ENCODE data around the gene DCXR. TPM values are rescaled to one million over a fixed set of nuclear protein-coding genes. Genes with fewer than 3 reads are reported as not detected.

The DCXR gene
- total and polyA plus RNA-seq, 2 of the 13 experiments (the other 11 are each of a cell fraction or from before 2014, with no cell fraction given) = 287 to 311 TPM

DNA sequence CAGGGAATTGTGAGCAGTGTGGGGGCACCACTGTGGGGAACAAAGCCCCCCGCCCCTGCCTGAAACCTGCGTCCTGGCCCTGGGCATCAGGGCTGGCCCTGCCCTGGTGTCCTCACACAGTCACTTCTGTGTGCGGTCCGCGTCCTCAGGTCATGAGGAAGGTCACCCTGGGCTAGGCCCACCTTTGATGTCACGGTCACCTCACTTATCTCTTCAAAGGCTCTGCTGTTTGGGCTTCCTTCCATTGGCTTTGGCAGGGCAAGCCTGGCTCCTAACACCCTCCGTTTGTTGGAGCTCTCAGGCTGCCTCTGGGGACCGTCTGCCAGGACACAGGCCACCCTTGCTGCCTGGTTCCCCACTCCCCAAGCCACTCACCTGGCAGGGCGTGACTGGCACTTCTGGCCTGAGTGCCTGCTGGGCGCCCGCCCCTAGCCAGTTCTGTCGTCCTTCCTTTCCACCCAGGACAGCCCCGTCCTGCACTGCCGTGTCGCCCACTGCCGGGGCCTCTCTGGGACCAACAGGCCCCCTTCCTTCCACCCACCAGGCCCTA is 23.6 kb downstream of the DCXR start (continued):
- TF ChIP-seq ZMAT3 (CRISPR knock-in tag; conservative IDR thresholded peaks at IDR 0.05) (0 out of 2 replicates have a peak, but pooled peaks have one; percentile 50), SOX13 (IDR thresholded peaks at IDR 0.05) (no peak), SOX13 (CRISPR knock-in tag; conservative IDR thresholded peaks at IDR 0.05 in 1 of 2, IDR thresholded peaks at IDR 0.05 in 1 of 2) (peak in 1 of 2 experiments; percentile 61; a peak in 2 of 4 replicates), ZKSCAN8 (CRISPR knock-in tag; IDR thresholded peaks at IDR 0.05; ENCODE audit: borderline replicate concordance) (no peak), FOSL2 (CRISPR knock-in tag; IDR thresholded peaks at IDR 0.05) (peak; percentile 60), ZC3H4 (CRISPR knock-in tag; IDR thresholded peaks at IDR 0.05; ENCODE audit: borderline replicate concordance) (0 out of 2 replicates have a peak, but pooled peaks have one; percentile 15), MED1 (CRISPR knock-in tag; IDR thresholded peaks at IDR 0.05) (peak; percentile 79), KLF13 (CRISPR knock-in tag; IDR thresholded peaks at IDR 0.05) (no peak)
- TF ChIP-seq, protein P1, sequence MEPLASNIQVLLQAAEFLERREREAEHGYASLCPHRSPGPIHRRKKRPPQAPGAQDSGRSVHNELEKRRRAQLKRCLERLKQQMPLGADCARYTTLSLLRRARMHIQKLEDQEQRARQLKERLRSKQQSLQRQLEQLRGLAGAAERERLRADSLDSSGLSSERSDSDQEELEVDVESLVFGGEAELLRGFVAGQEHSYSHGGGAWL (CRISPR knock-in tag; IDR thresholded peaks at IDR 0.05) = no peak
- TF ChIP-seq, protein P2, sequence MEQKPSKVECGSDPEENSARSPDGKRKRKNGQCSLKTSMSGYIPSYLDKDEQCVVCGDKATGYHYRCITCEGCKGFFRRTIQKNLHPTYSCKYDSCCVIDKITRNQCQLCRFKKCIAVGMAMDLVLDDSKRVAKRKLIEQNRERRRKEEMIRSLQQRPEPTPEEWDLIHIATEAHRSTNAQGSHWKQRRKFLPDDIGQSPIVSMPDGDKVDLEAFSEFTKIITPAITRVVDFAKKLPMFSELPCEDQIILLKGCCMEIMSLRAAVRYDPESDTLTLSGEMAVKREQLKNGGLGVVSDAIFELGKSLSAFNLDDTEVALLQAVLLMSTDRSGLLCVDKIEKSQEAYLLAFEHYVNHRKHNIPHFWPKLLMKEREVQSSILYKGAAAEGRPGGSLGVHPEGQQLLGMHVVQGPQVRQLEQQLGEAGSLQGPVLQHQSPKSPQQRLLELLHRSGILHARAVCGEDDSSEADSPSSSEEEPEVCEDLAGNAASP (CRISPR knock-in tag; IDR thresholded peaks at IDR 0.05; ENCODE audit: borderline replicate concordance) = peak; percentile 96; the same call in 1 of the 2 replicates
- TF ChIP-seq, protein P3, sequence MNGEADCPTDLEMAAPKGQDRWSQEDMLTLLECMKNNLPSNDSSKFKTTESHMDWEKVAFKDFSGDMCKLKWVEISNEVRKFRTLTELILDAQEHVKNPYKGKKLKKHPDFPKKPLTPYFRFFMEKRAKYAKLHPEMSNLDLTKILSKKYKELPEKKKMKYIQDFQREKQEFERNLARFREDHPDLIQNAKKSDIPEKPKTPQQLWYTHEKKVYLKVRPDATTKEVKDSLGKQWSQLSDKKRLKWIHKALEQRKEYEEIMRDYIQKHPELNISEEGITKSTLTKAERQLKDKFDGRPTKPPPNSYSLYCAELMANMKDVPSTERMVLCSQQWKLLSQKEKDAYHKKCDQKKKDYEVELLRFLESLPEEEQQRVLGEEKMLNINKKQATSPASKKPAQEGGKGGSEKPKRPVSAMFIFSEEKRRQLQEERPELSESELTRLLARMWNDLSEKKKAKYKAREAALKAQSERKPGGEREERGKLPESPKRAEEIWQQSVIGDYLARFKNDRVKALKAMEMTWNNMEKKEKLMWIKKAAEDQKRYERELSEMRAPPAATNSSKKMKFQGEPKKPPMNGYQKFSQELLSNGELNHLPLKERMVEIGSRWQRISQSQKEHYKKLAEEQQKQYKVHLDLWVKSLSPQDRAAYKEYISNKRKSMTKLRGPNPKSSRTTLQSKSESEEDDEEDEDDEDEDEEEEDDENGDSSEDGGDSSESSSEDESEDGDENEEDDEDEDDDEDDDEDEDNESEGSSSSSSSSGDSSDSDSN (CRISPR knock-in tag; IDR thresholded peaks at IDR 0.05) = peak; percentile 41
- TF ChIP-seq, protein P4, sequence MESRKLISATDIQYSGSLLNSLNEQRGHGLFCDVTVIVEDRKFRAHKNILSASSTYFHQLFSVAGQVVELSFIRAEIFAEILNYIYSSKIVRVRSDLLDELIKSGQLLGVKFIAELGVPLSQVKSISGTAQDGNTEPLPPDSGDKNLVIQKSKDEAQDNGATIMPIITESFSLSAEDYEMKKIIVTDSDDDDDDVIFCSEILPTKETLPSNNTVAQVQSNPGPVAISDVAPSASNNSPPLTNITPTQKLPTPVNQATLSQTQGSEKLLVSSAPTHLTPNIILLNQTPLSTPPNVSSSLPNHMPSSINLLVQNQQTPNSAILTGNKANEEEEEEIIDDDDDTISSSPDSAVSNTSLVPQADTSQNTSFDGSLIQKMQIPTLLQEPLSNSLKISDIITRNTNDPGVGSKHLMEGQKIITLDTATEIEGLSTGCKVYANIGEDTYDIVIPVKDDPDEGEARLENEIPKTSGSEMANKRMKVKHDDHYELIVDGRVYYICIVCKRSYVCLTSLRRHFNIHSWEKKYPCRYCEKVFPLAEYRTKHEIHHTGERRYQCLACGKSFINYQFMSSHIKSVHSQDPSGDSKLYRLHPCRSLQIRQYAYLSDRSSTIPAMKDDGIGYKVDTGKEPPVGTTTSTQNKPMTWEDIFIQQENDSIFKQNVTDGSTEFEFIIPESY (CRISPR knock-in tag; IDR thresholded peaks at IDR 0.05) = peak; percentile 74
- TF ChIP-seq, protein P5, sequence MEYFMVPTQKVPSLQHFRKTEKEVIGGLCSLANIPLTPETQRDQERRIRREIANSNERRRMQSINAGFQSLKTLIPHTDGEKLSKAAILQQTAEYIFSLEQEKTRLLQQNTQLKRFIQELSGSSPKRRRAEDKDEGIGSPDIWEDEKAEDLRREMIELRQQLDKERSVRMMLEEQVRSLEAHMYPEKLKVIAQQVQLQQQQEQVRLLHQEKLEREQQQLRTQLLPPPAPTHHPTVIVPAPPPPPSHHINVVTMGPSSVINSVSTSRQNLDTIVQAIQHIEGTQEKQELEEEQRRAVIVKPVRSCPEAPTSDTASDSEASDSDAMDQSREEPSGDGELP (IDR thresholded peaks at IDR 0.05; ENCODE audit: borderline replicate concordance, low read depth) = peak; percentile 32; the same call in 1 of the 2 replicates
